Activated T-cell treated with anti-CD3 and anti-CD28 coated beads for 48 hours (primary cell): ENCODE results near the gene COL12A1.

Experiments
- DNase-seq: peaks from one replicate; pipeline ENCODE4 v3.0.0-alpha.2; 2020; ENCODE audit warnings: low read depth

The COL12A1 gene

DNA sequence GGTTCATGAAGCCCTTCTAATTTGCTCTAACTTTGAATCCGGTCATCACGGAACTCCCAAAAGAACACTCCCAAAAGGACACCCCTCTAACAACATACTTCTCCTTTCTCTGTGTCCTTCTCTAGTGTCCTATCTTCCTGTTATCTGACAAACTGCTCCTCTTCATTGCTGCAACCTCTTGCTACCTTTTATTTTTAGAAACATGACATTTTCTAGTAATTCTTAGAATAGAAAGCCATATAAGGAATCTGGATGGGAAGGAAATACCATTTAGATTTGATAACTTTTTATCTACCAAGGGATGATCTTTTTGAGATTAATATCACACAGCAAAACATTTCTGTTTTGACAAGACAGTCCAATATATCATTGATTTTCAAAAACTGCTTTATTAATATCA lies 63.1 kb downstream of the COL12A1 start:
- DNase-seq = no peak

DNA sequence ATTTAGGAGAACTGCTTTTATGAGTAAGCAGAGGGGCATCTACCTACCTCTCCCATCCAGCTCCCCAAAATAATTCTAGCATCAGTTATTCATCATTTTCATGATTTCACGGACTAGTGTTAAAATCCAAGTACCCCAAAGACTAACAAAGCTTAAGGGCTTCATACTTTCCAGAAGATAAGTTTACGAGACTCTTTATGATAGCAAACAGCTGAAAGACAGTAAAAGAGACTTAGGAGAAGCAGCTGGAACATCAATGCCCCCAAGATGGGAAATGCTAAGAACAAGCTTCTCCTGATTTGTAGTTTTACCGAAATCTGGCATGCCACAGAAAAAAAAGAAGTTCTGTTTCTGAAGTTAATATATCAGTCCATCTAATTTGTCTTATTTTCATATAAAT lies 70.0 kb downstream of the COL12A1 start:
- no peak for DNase-seq

DNA sequence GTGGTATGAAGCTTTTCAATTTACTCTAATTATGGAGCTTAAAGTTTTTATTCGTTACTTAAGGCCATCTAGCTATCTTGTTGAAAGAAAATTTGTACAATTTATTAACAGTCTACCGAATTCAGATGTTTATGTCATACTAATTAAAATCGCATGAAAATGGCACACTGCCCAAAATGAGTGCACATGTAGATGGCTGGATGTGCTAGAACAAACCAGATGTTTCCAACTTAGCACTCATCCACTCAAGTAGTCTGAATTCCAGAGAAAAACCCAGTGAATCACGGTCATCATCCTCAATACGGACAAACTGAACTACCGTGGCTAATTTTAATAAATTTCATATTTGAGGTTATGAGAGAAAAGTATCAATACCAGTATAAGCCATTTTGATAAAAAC lies 70.4 kb downstream of the COL12A1 start:
- DNase-seq = no peak

DNA sequence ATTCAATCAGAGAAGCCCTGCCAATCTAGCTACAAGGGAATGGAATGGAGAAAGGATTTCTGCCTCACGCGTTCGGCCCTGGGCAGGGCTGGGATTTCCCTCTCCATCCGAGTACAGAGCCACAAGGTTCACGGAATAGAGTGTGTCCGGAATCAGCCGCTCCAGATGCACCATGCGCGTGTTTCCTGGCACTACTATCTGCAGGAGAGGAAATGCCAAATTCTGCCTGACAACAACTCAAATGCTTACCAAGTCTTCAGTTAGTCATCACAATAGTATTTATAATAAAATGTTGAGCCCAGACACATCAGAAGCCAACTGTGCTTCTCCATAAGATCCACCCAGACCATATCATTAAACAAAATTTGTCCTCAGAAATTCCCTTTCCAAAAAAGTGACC lies 75.1 kb downstream of the COL12A1 start:
- DNase-seq = no peak

DNA sequence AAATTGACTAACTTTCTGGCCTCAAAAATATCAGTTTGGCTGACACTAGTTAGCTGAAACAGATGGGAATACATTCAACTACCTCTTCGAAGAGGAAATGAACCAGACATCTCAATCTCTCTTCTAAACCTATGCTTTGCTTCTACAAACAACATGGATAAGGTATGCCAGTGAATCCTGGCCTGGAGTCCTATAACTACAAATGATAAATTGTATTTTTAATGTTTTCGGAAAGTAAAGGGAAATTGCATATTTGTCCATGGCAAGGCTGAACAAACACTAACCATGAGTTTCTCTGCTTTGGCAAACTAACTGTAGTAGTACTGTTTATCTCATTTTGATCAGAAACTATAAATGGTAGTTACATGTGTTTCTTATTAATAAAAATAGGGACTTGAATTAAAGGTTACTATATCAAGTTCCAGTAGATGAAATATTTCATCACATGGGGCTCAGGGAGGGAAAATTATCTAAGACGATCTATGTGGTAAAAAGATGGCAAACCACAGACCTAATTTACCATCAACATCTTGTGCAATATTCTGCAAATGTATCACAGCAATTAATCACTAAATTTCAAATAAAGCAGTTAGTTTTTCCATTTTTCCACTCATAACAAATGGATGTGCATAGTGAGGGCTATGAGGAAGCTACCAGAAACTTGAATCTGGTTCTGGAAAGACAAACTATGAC lies 76.8 kb downstream of the COL12A1 start:
- no peak for DNase-seq

DNA sequence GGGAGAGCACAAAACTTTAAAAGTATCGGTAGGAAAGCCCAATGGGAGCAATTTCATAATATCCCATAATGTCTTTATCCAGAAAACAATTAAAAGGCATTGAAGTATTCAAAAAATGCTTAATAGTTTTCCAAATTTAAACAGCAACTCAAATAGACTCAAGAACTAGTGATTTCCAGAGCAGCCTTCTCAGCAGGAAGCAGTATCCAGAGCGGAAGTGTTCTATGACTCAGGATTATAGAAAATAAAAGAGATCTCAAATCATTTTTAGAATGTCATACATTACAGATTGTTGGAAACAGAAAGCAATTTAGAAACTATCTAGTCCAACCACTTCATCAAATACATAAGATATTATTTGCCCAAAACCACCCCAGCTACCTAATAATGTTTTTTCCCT lies 79.3 kb downstream of the COL12A1 start:
- no peak for DNase-seq

DNA sequence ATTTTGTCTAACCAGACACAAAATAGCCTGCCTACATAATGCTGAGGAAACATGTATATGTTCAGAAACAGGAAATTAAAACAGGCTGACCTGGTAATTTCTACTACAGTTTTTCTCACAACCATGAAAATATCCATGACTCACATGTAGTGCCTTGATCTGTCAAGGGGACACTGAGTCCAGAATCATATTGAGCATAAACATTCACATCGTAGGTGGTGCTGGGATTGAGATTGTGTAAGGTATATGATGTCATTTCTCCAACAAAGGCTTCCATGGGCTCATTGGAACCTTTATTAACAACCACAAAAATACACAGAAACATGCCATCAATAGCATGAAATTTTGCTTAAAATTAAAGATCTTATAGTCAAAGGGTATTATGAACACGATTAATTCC lies 80.9 kb downstream of the COL12A1 start:
- DNase-seq = no peak

DNA sequence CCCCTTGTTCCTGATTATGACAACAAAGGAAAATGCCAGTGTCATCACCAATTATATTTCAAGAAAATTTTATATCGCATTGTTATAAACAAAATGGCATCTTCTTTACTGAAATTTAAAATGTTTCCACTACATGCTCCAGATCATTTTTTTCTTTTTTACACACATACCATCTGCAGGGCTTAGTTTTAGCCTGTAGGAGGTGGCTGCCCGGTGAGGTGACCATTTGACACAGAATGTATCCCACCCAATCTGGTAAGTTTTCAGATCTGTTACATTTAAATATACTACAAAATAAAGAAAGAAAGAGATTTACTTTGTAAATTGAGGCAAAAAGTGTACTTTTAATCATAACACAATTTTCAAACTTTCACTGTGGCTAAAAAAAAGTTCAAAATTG lies 81.8 kb downstream of the COL12A1 start:
- no peak for DNase-seq

DNA sequence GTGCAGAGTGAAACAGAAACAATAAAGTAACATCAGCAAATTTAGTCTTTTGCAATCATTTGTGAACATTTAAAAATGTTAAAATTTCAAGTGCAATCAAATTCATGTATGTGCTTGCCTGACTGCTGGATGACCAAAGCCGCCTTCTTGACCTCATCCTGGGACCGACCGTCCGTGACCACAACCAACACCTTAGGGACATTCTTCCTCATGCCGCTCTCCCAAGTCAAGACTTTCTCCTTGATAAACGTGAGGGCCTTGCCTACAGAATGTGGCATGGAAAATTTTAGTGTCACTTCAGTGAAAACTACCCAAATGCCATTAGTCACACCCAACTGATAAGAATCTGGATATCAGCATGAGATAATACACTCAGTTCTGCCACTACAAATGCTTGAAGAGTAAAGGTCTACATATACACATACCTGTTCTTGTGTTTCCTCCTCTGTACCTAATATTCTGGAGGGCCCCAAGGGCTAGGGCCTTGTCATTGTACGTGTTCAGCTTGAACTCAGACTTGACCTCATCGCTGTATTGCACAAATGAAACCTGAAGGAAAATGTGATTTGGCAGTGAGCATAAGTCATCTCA lies 86.8 kb downstream of the COL12A1 start:
- no peak for DNase-seq

DNA sequence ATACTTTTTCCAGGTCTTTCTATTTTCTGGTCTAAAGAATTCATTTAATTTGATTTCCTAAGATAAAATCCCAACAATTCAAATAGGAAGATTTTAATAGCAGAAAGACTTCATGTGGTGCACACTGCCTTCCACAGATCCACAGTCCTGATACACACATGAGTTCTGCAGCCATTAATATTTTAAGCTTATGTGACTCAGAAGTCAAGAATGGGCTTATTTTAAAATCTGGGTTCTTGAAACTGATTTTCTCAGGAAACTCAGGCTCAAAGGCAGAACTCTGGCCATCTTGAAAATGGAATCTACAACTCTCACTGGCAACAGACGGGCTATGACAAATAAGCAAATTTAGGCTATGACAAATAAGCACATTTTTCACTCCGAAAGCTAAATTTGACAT lies 88.2 kb downstream of the COL12A1 start:
- no peak for DNase-seq

DNA sequence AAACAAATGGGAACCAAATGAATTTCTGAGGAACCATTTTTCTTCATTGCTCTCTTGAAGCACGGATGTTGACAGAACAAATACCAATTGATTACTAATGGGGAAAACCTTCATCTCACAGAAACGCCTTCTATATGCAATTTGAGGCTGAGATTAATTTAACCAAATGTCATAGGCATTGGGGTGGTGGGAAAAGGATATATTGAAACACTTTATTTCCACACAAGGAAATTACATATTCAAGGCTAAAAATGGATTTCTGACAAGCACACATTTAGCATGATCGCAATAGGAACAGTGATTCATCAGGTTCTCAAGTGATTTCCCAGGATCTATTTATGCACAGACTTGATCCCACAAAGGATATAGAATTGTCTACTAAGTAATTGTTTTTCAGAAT lies 88.9 kb downstream of the COL12A1 start:
- DNase-seq = no peak

DNA sequence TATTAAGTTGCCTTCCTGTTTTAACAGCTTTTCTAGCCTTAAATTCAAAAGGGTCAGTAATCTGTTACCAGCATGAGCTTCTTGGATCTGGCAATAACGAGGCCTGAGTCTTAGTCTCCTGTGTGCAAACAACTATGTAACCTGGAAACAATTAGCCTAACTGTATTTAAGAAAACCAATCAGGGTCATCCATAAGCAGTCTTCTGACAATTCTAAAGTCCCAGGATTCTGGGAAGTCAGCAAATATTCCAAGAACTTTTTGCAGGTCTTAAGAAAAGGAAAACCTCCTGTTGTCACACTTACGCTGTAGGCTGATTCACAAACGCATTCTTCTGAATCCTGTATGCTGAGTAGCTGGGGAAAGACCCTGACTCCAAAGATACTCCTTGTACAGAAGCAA lies 90.4 kb downstream of the COL12A1 start:
- DNase-seq = no peak

DNA sequence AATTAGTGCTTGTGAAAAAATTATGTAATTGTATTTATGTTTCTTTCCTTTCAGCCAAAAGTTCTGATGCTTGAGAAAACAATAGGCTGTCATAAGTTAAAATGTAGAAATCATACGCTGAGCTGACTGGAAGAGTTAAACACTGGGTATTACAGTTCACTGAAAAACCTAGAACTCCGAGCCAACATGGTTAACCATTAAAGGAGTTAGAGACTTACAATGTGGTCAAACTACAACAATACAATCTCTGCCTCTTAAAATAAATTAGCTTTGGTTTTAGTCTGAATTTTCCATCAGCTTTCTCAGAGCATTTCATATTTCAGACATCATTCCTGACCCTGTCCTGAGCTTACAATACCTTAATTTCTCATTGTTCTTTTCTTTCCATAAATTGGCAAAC lies 91.0 kb downstream of the COL12A1 start:
- no peak for DNase-seq

DNA sequence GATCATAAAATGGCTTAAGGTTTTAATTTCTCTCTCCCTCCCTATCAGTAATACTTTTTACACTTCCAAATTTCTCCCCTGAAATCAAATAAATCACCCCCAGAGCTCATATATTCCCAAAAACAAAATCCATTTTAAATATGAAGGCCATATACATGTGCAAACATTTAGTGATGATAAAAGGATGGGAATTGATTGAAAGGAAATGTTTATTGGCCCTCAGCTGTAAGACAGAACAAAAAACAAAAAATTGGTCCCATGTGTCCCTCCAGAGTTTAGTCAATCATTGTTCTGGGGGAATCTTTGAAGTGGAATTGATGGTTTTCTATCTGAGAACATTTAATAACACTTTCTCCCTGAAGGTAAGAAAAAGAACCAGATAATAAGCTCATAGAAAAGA lies 91.7 kb downstream of the COL12A1 start:
- DNase-seq = no peak

DNA sequence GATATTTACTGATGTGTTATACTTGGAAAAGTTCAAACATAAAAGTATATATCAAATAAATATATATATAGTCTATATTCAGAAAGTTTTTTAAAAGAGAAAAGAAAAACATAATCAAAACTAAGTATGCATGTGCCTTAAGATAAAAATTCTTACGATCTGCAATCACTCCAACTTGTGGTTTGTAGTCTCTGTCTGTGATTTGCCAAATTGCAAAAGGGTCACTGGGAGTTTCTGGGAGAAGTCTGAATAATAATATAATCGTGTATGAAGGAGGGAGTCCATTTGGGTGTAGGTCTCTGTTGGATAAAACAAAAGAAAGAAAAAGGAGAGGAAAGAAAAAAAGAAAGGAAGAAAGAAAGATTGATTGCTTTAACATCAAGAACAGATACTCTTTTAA lies 92.4 kb downstream of the COL12A1 start:
- DNase-seq = no peak

DNA sequence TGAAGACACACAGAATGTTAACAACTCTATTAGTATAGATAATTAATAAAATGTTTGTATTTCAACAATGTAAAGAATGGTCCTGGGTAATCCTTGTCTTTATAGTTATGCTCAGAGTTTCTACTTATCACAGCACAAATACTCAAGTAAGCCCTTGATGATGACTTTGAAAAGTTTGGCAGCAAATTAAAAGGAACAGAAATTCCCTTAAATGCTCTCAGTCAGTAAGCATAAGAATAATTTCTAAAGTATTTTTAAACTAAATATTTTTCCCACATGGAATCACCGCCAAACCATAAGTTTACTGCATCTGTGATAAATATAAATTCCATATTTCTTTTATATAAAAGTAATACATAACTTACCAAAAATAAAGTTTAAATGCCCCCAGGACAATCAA lies 96.1 kb downstream of the COL12A1 start:
- no peak for DNase-seq

DNA sequence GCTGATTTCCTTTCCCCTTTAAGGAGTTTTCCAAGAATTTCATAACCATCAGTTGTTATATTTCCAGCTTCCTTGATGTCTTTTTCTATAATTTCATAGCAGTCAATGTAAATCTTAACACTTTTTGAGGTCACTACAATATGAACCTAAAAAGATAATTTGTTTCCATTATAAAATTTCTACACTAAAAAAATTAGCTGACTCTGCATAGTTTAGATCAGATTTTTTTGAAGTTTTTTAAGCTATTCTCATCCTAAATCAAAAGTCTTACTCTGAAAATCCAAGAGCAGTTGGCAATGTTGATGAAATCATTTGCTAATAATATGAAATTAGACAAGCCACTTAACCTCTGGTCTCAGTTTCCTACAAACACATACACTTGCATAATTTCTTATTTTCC lies 96.8 kb downstream of the COL12A1 start:
- DNase-seq = no peak

DNA sequence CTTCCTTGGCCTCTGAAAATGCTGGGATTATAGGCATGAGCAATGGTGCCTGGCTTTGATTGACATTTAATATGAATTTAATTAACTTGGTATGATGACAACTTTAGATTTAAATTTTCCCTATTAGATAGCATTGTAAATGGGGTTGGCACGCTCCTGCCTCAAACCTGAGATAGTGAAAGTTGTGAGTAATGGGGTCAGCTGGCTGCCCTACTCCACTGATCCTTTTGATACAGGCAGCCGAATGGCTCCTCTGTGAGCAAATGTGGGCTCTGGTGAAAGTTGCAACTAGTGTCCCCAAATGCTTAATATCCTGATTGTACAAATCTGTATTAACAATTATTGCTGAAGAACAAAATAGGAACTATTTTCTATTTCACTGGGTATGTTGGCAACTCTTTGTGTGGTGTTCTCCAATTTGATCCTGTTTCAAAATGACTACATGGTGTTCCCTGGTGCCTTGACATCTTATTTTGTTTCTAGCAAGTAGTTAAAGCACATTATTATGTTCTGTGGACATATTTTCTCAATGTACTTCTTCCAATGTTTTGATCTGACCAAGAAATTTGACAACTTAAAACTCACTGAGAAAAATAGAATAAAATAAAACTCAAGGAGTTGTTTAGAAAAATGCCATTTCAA lies 97.4 kb downstream of the COL12A1 start:
- no peak for DNase-seq

DNA sequence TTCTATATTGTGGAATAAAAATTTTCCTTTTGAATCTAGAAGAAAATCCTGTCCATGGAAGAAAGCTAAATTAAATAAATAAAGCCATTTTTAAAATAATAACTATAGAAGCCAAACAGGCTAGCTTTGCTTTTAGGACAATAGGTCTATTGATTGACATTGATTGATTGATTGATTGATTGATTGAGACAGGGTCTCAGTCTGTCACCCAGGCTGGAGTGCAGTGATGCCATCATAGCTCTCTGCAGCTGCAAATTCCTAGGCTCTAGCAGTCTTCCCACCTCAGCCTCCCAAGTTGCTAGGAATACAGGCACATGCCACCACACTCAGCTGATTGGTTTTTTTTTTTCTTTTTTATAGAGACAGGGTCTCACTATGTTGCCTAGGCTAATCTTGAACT lies 97.9 kb downstream of the COL12A1 start:
- DNase-seq = no peak

DNA sequence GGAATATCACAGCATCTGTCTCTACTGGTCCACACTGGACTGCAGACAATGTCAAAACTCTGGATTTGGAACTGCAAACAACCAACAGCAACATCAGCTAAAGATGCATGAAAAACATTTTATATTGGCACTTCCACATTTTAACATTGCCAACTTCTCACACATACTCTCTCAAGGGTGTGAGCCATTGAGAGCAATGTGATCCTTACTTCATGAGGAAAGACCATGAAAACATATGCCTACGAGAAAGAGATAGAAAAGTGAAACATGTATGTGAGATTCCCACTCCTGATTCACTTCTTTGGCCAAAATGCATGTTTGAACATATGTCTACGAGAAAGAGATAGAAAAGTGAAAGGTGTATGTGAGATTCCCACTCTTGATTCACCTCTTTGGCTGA lies 99.4 kb downstream of the COL12A1 start:
- DNase-seq = no peak

DNA sequence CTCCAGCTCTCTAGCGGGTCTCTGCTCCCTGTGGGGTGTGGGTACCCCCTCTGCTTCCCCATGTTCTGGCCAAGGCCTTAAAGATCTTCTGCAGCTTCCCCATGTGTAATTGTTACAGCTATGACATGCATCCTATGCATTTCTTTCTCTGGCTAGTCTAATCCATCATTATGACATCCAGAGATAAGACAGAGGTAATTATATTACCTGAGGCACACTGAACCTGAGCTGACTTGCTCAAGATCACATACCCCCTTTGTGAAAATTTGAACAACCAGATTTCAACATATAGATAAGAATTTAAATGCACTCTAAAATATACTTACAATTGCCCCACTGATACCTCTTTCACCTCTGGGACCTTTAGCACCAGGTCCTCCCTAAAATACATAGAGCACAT lies 102.4 kb downstream of the COL12A1 start:
- no peak for DNase-seq

DNA sequence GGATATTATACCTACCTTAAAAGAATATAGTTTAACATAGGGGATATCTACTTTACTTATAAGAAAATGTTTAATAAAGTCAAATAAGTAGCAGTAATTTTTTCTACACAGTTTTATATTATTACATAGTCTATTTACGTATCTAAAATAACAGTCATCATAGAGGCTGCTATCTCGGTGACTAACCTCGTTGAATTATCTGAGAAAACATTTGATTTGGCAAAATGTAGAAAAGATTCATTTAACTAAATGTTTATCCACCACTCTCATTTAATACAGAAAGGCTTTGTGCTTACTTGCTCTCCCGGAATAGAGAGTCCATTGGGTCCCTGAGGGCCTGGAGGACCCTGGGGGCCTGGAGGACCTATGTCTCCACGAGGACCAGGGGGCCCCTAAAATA lies 103.6 kb downstream of the COL12A1 start:
- DNase-seq = no peak

DNA sequence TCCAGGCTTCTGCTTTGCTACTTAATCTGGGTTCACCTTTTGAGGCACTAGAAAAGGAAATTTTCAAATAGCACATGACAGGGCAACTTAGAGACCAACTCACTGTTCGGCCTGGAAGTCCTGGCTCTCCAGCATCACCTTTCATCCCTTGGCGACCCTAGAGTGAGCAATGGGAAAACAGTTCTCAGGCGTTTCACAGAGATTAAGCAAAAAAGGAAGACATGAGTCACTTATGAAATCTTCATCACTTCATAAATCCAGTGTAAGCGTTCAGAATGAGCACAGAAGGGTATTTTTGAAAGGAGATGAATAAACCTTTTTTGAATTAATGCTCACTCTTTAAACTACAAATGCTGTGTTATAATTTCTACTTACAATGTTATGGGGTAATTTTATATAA lies 104.0 kb downstream of the COL12A1 start:
- no peak for DNase-seq

DNA sequence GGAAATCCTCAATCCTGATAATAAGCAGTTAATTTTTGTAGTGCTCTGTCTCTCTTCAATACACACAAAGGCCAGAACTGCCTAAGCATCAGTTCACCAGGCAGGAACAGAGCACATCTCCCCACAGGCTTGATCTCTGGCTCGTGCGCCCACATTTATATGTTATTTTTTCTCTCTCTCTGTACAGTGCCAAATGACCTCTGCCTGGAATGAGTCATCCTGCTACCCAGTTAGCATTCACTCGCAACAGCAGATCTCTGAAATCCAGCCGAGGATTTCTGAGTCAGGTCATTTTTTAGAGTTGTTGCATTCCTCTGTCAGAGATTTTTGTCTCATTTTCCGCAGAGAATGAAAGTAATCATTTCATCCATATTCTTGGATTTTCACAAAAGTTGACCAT lies 107.1 kb downstream of the COL12A1 start:
- no peak for DNase-seq
